Uterus (tissue), 2 donors: ENCODE results near the gene PCNX1.

Experiments
- POLR2A ChIP-seq, 2 donors: fragments of 450-650 bp; IDR thresholded peaks; one replicate each; pipeline ENCODE4 v1.6.1; 2016; ENCODE audit warnings: antibody characterized with exemption in 2 of 2, mild to moderate bottlenecking in 1 of 2, moderate library complexity in 1 of 2
- TF ChIP-seq, protein P1 (sequence below), 4 experiments: fragments of 200-600 bp in 2 of 4; fragments of 450-650 bp in 2 of 4; sonication (generic) in 2 of 4; IDR thresholded peaks; one replicate each; pipeline ENCODE4 v1.5.1; 2016 to 2019; ENCODE audit warnings: antibody characterized with exemption in 4 of 4, mild to moderate bottlenecking in 2 of 4, moderate library complexity in 1 of 4

DNA sequence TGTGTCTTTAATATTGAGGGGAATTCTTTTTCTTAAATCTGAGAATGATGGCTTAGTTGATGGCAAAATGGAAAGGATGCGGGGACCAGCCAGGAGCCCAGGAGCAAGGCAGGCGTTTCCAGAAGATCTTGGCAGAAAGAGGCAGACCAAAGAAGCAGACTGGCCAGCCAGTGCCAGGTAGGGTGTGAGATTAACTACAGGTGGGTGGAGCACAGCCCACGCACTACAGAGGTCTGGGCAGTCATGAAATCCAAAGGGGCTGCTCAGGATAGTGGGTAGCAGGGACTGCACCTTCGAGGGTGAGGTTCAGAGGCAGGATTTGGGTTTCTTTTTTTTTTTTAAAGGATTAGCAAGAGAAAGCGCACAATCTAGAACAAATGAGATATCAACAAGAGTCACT lies 17.7 kb upstream of the PCNX1 start:
- TF ChIP-seq, protein P1, sequence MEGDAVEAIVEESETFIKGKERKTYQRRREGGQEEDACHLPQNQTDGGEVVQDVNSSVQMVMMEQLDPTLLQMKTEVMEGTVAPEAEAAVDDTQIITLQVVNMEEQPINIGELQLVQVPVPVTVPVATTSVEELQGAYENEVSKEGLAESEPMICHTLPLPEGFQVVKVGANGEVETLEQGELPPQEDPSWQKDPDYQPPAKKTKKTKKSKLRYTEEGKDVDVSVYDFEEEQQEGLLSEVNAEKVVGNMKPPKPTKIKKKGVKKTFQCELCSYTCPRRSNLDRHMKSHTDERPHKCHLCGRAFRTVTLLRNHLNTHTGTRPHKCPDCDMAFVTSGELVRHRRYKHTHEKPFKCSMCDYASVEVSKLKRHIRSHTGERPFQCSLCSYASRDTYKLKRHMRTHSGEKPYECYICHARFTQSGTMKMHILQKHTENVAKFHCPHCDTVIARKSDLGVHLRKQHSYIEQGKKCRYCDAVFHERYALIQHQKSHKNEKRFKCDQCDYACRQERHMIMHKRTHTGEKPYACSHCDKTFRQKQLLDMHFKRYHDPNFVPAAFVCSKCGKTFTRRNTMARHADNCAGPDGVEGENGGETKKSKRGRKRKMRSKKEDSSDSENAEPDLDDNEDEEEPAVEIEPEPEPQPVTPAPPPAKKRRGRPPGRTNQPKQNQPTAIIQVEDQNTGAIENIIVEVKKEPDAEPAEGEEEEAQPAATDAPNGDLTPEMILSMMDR (IDR thresholded peaks at IDR 0.05), result no peak
- no peak for TF ChIP-seq POLR2A (IDR thresholded peaks at IDR 0.05)
